ENCODE results near the gene ADCY9. TPM values are rescaled to one million over a fixed set of nuclear protein-coding genes. Genes with fewer than 3 reads are reported as not detected.

The ADCY9 gene
- total RNA-seq, 2 experiments from 2014 or later = 7.1 to 7.4 TPM

- Histone ChIP-seq H3K9me3 (ENCODE audit: control insufficient read depth in 1 of 2, insufficient read depth in 1 of 2, low read length in 2 of 2) (peaks cover 0 to 4% of the 10 kb centered on the region in 2 experiments), H3K4me3 (ENCODE audit: low read length) (no peak overlapping the region), H3K36me3 (ENCODE audit: insufficient read depth, low read length) (no peaks in the 10 kb centered on the region), H3K27ac (ENCODE audit: low read depth in 1 of 2, low read length in 2 of 2) (no peak overlapping the region), H3K27me3 (ENCODE audit: control insufficient read depth in 1 of 2, insufficient read depth in 2 of 2, low read length in 2 of 2) (no peaks in the 10 kb centered on the region), H3K4me1 (ENCODE audit: insufficient read depth, low read length) (no peaks in the 10 kb centered on the region)
- no peak for DNase-seq
- Mint-ChIP-seq H3K27me3 (no peaks in the 10 kb centered on the region), H3K9me3 (no peaks in the 10 kb centered on the region), H3K4me1 (ENCODE audit: low read depth) (peaks cover 11% of the 10 kb centered on the region), H3K36me3 (ENCODE audit: low read depth) (no peaks in the 10 kb centered on the region), H3K4me3 (no peak overlapping the region), H3K27ac (no peak overlapping the region)
- ATAC-seq (ENCODE audit: poor library complexity) = no peak
- intact Hi-C loops (cut with DNase I, micrococcal nuclease) = no loop called here
- CTCF ChIA-PET = interaction anchor here (0.6 kb wide), 1 partner anchor 19 kb away, joined by 3 read pairs; no protein-coding TSS in a partner anchor
- TF ChIP-seq CTCF (IDR thresholded peaks at IDR 0.05) = no peak
- POLR2A ChIA-PET = no interaction called here
These were observed 28.2 kb downstream of the ADCY9 start for GRCh38 chr16:4087990-4088577.

GRCh38 chr16:4087099-4087885 lies 28.9 kb downstream of the ADCY9 start:
- Histone ChIP-seq H3K4me1 (ENCODE audit: insufficient read depth, low read length) (peaks cover 6% of the 10 kb centered on the region), H3K4me3 (ENCODE audit: low read length) (no peak overlapping the region), H3K36me3 (ENCODE audit: insufficient read depth, low read length) (no peaks in the 10 kb centered on the region), H3K27me3 (ENCODE audit: control insufficient read depth in 1 of 2, insufficient read depth in 2 of 2, low read length in 2 of 2) (no peaks in the 10 kb centered on the region), H3K9me3 (ENCODE audit: control insufficient read depth in 1 of 2, insufficient read depth in 1 of 2, low read length in 2 of 2) (peaks cover 0 to 4% of the 10 kb centered on the region in 2 experiments), H3K27ac (ENCODE audit: low read depth in 1 of 2, low read length in 2 of 2) (no peak overlapping the region)
- no peaks in the 10 kb centered on the region for H3K9me3 Mint-ChIP-seq
- ATAC-seq (ENCODE audit: poor library complexity) (no peak), DNase-seq (no peak)
- H3K4me1 Mint-ChIP-seq (ENCODE audit: low read depth) = peaks cover 17% of the 10 kb centered on the region
- ChIA-PET CTCF (interaction anchor here (0.6 kb wide), 1 partner anchor 19 kb away, joined by 3 read pairs; no protein-coding TSS in a partner anchor), POLR2A (no interaction called here)
- no peak for TF ChIP-seq CTCF (IDR thresholded peaks at IDR 0.05)
- no peaks in the 10 kb centered on the region for H3K27me3 Mint-ChIP-seq
- H3K36me3 Mint-ChIP-seq (ENCODE audit: low read depth) = no peaks in the 10 kb centered on the region
- intact Hi-C loops (cut with DNase I, micrococcal nuclease) = no loop called here
- no peak overlapping the region for H3K27ac Mint-ChIP-seq
- no peak overlapping the region for H3K4me3 Mint-ChIP-seq

GRCh38 chr16:4086153-4086552 lies 30.1 kb downstream of the ADCY9 start:
- peaks cover 0 to 4% of the 10 kb centered on the region in 2 experiments for H3K9me3 ChIP-seq (ENCODE audit: control insufficient read depth in 1 of 2, insufficient read depth in 1 of 2, low read length in 2 of 2)
- H3K27ac ChIP-seq (ENCODE audit: low read depth in 1 of 2, low read length in 2 of 2) = no peak overlapping the region
- H3K27me3 Mint-ChIP-seq = no peaks in the 10 kb centered on the region
- peaks cover 17% of the 10 kb centered on the region for H3K4me1 ChIP-seq (ENCODE audit: insufficient read depth, low read length)
- ATAC-seq (ENCODE audit: poor library complexity) = no peak
- H3K36me3 ChIP-seq (ENCODE audit: insufficient read depth, low read length) = no peaks in the 10 kb centered on the region
- H3K4me1 Mint-ChIP-seq (ENCODE audit: low read depth) = peaks cover 28% of the 10 kb centered on the region
- no peaks in the 10 kb centered on the region for H3K9me3 Mint-ChIP-seq
- H3K4me3 ChIP-seq (ENCODE audit: low read length) = no peak overlapping the region
- intact Hi-C loops (cut with DNase I, micrococcal nuclease) = no loop called here
- H3K4me3 Mint-ChIP-seq = no peak overlapping the region
- DNase-seq = no peak
- TF ChIP-seq CTCF (IDR thresholded peaks at IDR 0.05) = no peak
- POLR2A ChIA-PET = no interaction called here
- CTCF ChIA-PET = no interaction called here
- H3K27ac Mint-ChIP-seq = no peak overlapping the region
- no peaks in the 10 kb centered on the region for H3K27me3 ChIP-seq (ENCODE audit: control insufficient read depth in 1 of 2, insufficient read depth in 2 of 2, low read length in 2 of 2)
- no peaks in the 10 kb centered on the region for H3K36me3 Mint-ChIP-seq (ENCODE audit: low read depth)
